GM21576 (cell line): ENCODE data around the gene USP36.
"Not testable (repeated sequence)": the region's sequence is repeated elsewhere in the genome, so short reads cannot be mapped to it uniquely, and the experiment has no call there.

ENCODE experiments used
- ATAC-seq: cut with Tn5 transposase; IDR thresholded peaks from one replicate; pipeline ENCODE4 v1.9.1; 2021; ENCODE audit warnings: mild to moderate bottlenecking, moderate library complexity; ENCODE audit not compliant: unreplicated experiment

USP36 gene

DNA sequence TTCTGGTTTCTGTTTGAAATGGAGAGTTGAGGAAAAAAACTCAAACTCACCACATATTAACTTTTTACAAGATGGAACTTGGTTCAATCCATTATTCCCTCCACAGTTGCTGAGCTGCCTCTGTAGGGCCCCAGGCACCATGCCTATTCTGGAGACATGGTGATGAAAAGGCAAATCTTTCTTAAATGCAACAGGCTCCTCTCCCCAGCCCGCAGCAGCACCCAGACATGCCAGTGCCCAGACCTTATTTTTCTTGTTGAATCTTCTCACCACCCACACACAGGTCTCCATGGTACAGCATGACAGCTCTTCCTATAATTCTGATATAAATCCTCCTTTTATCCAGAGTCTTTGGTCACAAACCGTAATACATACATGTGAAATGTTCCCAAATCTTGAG is 66.2 kb downstream of the USP36 start:
- no peak for ATAC-seq

DNA sequence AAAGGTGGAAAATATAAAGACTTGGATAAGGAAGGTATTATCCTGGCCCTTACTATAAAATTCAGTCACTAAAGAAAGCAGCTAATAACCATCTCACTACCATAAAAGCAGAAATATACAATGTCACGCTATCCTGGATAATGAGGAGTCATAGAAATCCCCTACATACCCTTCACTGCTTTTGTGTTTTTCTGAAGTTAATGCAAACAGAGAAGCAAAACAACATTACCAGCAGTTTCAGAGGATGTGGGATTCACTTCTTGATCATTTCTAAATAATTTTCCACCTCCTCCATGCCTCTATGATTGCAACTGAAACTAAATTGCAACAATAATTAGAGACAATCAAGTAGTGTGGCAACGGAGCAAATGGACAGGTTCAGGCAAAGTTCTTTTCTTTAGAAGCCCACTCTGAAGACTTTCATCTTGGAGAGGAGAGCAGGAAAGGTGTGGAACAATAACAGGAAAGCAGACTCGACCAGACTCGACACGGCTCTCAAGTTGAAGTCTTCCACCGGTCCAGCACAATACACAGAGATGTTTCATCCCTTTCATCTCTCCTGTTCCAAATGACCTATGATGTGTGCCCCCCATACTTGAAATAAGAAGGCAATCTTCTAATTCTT is 68.7 kb downstream of the USP36 start:
- ATAC-seq: no peak

DNA sequence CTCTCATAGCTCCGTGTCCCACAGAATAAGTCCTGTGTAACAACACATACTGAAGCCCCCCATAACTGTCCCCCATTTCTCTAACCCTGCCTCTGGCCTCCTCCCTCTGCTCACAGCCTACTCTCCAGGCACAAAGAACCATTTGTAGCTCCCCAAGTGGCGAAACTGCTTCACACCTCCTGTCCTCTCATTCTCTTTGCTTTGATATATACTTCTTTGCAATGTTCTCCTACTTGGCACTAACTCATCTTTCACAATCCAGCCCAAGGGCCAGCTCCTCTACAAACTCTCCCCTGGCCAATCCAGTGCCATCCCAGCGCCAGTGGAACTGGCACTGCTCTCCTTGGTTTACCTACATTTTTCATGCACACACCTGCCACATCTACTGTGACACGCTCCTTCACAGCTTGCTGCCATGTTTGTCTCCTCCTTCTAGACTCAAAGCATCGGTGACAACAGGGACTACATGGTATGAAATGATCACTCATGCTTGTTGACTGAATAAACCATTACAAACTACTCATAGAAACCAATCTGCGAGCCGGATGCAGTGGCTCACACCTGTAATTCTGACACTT is 71.3 kb downstream of the USP36 start:
- ATAC-seq: no peak

DNA sequence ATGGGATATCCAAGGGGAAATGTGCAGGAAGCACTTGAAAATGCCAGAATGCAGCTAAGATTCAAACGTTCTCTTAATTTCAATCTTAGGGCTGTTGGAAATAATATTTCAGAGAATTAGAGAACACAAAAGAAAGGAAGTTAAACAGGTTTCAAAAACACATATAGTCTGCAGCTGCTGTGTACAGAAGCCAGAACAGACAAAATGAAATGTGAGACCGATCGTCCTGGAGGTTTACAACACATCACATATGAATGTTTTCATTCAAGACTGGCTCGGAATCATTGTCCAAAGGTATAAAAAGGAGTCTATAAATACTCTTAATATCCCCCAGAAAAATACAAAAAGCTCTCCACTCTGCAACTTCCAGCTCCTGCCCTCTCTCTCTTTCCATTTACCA is 72.8 kb downstream of the USP36 start:
- ATAC-seq: no peak

GRCh38 chr17:78766743-78767294 is 73.8 kb downstream of the USP36 start:
- ATAC-seq: no peak

DNA sequence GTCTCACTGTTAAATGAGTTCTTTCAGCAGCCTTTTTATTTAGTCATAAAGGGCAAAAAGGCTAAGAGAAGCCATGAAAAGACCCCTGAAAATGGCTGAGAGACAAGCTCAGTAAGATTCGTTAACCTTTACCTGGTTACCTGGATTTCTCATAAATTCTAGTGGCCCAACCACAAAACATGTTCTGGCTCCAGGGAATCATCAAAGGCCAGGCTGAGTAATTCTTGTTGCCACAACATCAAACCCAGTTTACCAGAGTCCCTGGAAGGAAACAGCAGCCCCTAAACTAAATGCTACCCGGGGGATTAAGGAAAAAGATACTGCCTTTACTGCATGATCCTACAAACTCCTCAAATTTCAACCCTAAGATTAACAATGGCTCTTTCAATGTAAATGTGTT is 74.4 kb downstream of the USP36 start:
- ATAC-seq: no peak

GRCh38 chr17:78765821-78766220 is 74.8 kb downstream of the USP36 start:
- ATAC-seq: no peak

GRCh38 chr17:78764871-78765270 is 75.7 kb downstream of the USP36 start:
- no peak for ATAC-seq

GRCh38 chr17:78763561-78763960 is 77.1 kb downstream of the USP36 start:
- no peak for ATAC-seq

DNA sequence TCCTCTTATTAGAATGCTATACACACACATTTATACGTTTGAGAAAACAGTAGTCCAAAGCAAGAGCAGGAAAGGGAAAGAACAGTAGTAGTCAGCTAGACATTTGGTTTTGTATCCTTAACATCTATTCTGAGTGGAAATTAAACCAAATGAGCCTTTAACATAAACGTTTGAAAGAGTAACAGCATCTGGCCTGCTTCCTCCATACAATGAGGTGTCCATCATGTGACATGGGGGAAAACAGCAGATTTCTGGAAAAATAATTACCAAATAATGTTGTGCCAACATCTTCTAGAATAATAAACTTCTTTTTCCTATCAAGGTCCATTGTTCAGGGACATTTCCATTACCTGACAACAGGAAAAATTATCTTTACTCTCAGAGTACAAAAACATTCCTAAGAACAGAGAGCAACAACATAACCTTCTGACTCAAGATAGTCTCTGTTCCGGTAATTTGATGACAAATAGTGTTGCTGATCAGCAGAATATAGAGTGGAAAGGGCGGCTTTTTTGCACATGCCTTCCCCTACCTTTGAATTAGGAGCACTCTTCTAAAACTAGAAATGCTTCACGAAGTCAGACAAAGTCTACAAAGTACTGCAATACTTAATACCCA is 78.7 kb downstream of the USP36 start:
- no peak for ATAC-seq

GRCh38 chr17:78759969-78760352 is 80.7 kb downstream of the USP36 start:
- no peak for ATAC-seq

DNA sequence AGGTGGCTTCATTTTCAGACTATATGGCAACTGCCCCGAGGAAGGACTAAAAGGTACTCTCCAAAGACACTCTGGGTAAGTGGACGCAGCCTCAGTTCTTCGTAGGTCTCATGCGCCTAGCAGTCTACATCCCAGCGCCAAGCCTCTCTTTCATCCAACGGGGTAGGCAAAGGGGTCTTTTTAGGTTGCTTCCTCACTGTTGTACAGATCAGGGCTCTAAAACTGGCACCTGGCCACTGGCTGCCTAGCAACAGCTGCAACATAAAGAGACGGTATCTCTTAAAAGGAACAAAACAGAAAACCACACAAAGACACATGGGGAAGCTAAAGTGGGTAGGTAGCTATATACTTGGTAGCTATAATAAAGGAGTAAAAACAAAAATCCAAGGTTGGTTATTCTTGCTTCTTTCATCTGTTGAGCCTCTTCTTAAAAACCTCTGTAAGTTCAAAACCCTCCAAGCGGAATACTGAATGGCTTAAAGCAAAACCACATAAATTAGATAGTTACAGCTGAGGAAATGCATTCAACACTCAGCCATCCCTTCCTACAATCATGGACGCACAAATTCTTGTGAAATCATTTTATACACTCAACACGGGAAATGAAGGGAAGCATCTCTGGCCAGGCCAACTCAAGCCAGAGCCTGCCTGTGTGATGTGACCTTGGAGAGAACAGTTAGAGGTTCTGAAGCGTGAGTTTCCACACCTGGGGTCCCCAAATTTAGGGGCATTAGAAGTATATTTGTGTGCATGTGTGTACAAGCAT is 81.2 kb downstream of the USP36 start:
- ATAC-seq: peak; percentile 74

DNA sequence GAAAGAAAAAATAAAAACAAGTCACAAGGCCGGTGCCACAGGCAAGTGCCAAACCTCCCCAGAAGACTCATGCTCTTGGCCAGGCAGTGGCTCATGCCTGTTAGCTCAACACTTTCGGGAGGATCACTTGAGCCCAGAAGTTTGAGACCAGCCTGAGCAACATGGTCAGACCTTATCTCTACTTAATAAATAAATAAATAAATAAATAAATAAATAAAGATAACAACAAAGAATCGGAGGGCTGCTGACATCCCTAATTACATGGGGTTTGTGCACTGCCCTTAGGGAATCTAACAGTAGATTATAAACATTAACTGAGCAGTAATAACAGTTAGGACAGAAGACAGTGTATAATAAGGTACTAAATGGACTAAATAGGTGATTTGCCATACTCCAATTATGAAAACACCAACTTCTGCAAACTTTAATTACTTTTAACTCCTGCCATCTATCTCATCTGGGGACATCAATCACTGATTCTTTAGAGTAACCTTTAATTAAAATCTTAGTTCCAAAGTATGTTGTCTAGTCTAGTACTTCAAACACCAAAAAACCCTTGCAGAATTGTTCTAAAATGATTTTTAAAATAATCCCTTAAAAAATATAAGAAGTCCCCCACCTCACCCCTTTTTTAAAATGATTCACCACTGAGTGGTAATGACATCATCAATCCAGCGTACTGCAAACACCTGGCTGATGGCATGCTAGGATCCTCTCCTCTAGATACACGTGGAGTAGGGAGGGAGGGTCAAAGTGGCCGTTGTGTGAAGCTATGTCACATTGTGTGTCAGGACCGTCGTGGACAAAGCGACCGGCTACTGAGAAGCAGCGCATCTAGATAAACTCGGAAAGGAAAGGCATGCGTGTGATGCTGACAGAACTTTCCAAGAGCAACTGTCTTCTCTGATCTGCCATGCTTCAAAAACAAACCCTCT is 87.0 kb downstream of the USP36 start:
- ATAC-seq: no peak

DNA sequence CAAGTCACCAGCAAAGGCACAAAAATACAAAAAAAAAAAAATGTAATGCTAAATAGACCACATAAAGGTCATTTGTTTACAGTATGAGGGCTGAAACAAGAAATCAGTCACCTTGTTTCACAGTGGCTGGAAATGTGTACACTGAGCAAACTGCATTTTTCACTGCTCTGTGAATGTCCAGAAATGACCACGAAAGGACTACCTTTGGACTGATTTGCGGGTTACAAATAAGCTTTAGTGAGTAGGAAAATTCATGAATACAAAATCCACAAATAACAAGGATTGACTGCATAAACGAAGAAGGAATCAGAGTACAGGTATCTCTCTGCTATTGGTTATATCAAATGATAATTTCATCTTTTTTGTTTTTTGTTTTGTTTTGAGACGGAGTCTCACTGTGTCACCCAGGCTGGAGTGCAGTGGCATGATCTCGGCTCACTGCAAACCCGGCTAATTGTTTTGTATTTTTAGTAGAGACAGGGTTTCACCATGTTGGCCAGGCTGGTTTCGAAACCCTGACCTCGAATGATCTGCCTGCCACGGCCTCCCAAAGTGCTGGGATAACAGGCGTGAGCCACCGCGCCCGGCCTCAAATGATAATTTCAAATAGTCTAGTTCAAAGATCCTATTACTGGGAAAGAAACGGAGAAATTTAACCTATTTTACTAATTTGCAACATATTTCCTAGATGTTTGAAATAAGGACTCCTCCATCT is 89.0 kb downstream of the USP36 start:
- no peak for ATAC-seq

GRCh38 chr17:78751000-78751399 is 89.6 kb downstream of the USP36 start:
- ATAC-seq: not testable (repeated sequence)

DNA sequence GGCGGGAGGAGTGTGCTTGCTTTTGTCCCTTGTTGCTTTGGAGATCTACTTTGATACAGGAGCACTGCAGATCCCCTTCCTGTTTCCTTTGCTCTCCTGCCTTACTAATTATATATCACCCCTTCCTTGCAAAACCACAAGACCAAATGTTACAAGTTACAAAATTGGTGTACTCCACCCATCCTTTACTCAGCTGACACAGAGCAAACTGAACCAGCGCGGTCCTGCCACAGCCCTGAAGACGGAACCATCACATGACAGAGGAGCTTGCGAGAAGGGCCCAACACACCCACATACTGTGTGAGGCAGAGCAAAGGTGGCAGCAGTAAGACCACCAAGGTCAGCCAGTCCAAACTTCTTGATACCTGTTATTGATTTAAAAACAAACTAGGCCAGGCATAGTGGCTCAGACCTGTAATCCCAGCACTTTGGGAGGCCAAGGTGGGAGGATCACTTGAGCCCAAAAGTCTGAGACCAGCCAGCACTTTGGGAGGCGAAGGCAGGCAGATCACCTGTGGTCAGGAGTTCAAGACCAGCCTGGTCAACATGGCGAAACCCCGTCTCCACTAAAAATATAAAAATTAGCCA is 91.8 kb downstream of the USP36 start:
- ATAC-seq: peak; percentile 47

DNA sequence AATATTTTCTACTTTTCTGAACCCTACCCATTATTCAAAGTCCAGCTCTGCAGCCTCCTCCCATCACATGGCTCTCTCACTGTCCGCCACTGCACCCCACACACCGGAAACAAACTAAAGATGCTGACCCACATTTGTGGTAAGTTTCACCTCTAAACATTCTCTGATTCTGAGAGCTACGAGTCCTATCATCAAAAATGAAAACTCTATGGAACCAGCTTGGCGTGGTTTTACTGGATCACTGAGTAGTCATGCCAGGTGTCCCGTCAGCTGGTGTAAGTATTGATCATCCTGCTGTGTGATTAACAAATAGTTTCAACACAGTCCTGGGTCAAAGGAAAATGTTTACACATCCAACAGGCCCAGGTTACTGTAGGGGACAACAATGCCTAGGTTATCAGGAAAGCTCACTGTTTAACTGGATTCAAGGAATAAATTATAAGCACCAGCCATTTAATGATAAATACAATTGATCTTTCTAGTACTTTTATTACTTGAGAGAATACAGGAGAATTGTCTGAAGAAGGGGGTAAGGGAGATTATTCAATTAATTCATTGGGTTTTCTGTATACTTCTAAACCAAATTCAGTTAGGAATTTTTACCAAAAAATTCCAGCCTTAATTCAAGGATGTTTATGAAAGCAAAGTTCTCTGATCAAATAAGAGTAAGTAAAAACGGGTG is 92.4 kb downstream of the USP36 start:
- no peak for ATAC-seq

DNA sequence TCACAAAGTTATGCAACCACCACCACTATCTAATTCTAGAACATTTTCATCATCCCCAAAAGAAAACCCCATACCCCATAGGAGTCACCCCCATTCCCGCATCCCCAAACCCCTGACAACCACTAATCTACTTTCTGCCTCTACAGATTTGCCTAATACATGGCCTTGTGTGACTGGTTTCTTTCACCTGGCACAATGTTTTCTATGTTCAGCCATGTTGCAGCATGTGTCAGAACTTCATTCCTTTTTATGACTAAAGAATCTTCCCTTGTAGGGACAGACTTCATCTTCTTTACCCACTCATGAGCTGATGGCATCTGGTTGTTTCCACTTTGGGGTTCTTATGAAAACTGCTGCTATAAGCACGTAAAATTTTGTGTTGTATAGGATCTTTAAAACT is 93.1 kb downstream of the USP36 start:
- no peak for ATAC-seq

GRCh38 chr17:78746949-78747269 is 93.7 kb downstream of the USP36 start:
- ATAC-seq: no peak
